Sigmoid colon (tissue), 7 donors: ENCODE measurements around the gene NLGN1. TPM values are rescaled to one million over a fixed set of nuclear protein-coding genes. Genes with fewer than 3 reads are reported as not detected.

Source experiments
- DNase-seq: peaks from one replicate; pipeline ENCODE4 v3.0.0-alpha.2; 2019
- H3K27ac ChIP-seq, 4 donors: fragments of 200-600 bp; sonication (generic); one replicate each; pipeline ENCODE4 v1.5.1; 2016 to 2019; ENCODE audit warnings: mild to moderate bottlenecking in 1 of 4
- H3K27me3 ChIP-seq, 3 donors: fragments of 200-600 bp; sonication (generic); one replicate each; pipeline ENCODE4 v1.5.1; 2019; ENCODE audit warnings: mild to moderate bottlenecking in 1 of 3
- H3K36me3 ChIP-seq, 4 donors: fragments of 200-600 bp; sonication (generic); one replicate each; pipeline ENCODE4 v1.5.1; 2016 to 2019
- H3K4me1 ChIP-seq, 4 donors: fragments of 200-600 bp; sonication (generic); one replicate each; pipeline ENCODE4 v1.5.1; 2017 to 2019
- H3K4me3 ChIP-seq, 4 donors: fragments of 200-600 bp; sonication (generic); one replicate each; pipeline ENCODE4 v1.5.1; 2017 to 2019; ENCODE audit warnings: mild to moderate bottlenecking in 2 of 4, moderate library complexity in 1 of 4
- H3K9me3 ChIP-seq, 4 donors: fragments of 200-600 bp in 3 of 4; sonication (generic) in 3 of 4; one replicate each; pipeline versions ENCODE4 v1.5.1 to v1.6.1; 2013 to 2019
- CTCF ChIP-seq, 4 experiments: fragments of 450-650 bp in 3 of 4; fragments of 200-600 bp in 1 of 4; IDR thresholded peaks; one replicate each; pipeline ENCODE4 v1.5.1; 2016 to 2019; ENCODE audit warnings: antibody characterized with exemption in 4 of 4, mild to moderate bottlenecking in 3 of 4, moderate library complexity in 2 of 4
- EP300 ChIP-seq, 4 donors: sonication (generic); formaldehyde crosslinking; IDR thresholded peaks; one replicate each; pipeline ENCODE4 v1.6.1; 2017; ENCODE audit warnings: antibody characterized with exemption in 4 of 4
- POLR2A ChIP-seq, 2 donors: fragments of 450-650 bp; IDR thresholded peaks; one replicate each; pipeline ENCODE4 v1.6.1; 2016; ENCODE audit warnings: antibody characterized with exemption in 2 of 2, mild to moderate bottlenecking in 2 of 2, moderate library complexity in 2 of 2
- POLR2AphosphoS5 ChIP-seq, 4 donors: sonication (generic); formaldehyde crosslinking; IDR thresholded peaks; one replicate each; pipeline ENCODE4 v1.6.1; 2017; ENCODE audit warnings: antibody characterized with exemption in 4 of 4
- WGBS, 2 donors: extraction: QIAGEN DNeasy Blood & Tissue Kit; methylation state at CpG; one replicate each; pipeline ENCODE4 v1.1.7; 2013; 5-methylcytosine and 5-hydroxymethylcytosine counted together
- intact Hi-C: fragments of 100-400 bp; cut with DNase I; formaldehyde crosslinking; loops from one replicate; pipeline ENCODE4 v1.15.1; 2023
- polyA plus RNA-seq, 3 donors: library from polyadenylated mRNA; stranded (reverse); fragments of 200-250 nt; gene quantifications; one replicate each; pipeline ENCODE4 v1.2.3, GENCODE V29; 2013
- total RNA-seq, 4 donors: library from RNA; depleted of rRNA; stranded (reverse); fragments of >200 nt; gene quantifications; one replicate each; pipeline ENCODE4 v1.1.0, GENCODE V29; 2016
- donor health status: healthy with polysubstance abuse.
- donor health status: Bipolar disorder and iron deficiency.
- donor health status: healthy.

The NLGN1 gene
- total and polyA plus RNA-seq, 7 donors, result under 0.01 to 33.5 (median 28.3) TPM; not detected in 1

- Histone ChIP-seq H3K27ac (no peak overlapping the region), H3K36me3 (no peaks in the 10 kb centered on the region), H3K9me3 (no peaks in the 10 kb centered on the region), H3K4me3 (no peak overlapping the region), H3K4me1 (no peaks in the 10 kb centered on the region), H3K27me3 (no peaks in the 10 kb centered on the region)
- intact Hi-C loops, result no loop called here
- no peak for DNase-seq
- TF ChIP-seq CTCF (IDR thresholded peaks at IDR 0.05) (no peak), EP300 (IDR thresholded peaks at IDR 0.05) (no peak), POLR2AphosphoS5 (IDR thresholded peaks at IDR 0.05) (no peak), POLR2A (IDR thresholded peaks at IDR 0.05) (no peak)
Measured at GRCh38 chr3:174061162-174061561, 663.6 kb downstream of the NLGN1 start.

- Histone ChIP-seq H3K4me1 (no peaks in the 10 kb centered on the region), H3K27me3 (no peaks in the 10 kb centered on the region), H3K9me3 (no peaks in the 10 kb centered on the region), H3K36me3 (no peaks in the 10 kb centered on the region), H3K27ac (no peak overlapping the region), H3K4me3 (no peak overlapping the region)
- intact Hi-C loops, result no loop called here
- WGBS, 2 donors, result 87 to 94% methylated on average over 1 of the region's 1 CpG
- no peak for DNase-seq
- TF ChIP-seq CTCF (IDR thresholded peaks at IDR 0.05), result no peak
- no peak for TF ChIP-seq POLR2AphosphoS5 (IDR thresholded peaks at IDR 0.05)
- no peak for TF ChIP-seq POLR2A (IDR thresholded peaks at IDR 0.05)
- TF ChIP-seq EP300 (IDR thresholded peaks at IDR 0.05), result no peak
Measured at GRCh38 chr3:174061731-174062130, 664.2 kb downstream of the NLGN1 start.

- no peaks in the 10 kb centered on the region for H3K36me3 ChIP-seq
- TF ChIP-seq EP300 (IDR thresholded peaks at IDR 0.05) (no peak), POLR2A (IDR thresholded peaks at IDR 0.05) (no peak), CTCF (IDR thresholded peaks at IDR 0.05) (no peak), POLR2AphosphoS5 (IDR thresholded peaks at IDR 0.05) (no peak)
- intact Hi-C loops, result no loop called here
Measured at GRCh38 chr3:174062923-174063322, 665.4 kb downstream of the NLGN1 start.

GRCh38 chr3:174068035-174068434 lies 670.5 kb downstream of the NLGN1 start:
- WGBS, 2 donors, result 82 to 85% methylated on average over 2 of the region's 2 CpGs
- no peaks in the 10 kb centered on the region for H3K9me3 ChIP-seq
- no peak overlapping the region for H3K4me3 ChIP-seq
- H3K4me1 ChIP-seq, result no peaks in the 10 kb centered on the region
- TF ChIP-seq CTCF (IDR thresholded peaks at IDR 0.05) (no peak), EP300 (IDR thresholded peaks at IDR 0.05) (no peak), POLR2AphosphoS5 (IDR thresholded peaks at IDR 0.05) (no peak), POLR2A (IDR thresholded peaks at IDR 0.05) (no peak)
- DNase-seq, result no peak
- H3K27me3 ChIP-seq, result no peaks in the 10 kb centered on the region
- H3K27ac ChIP-seq, result no peak overlapping the region
- intact Hi-C loops, result no loop called here
- H3K36me3 ChIP-seq, result no peaks in the 10 kb centered on the region

More at GRCh38 chr3:174062923-174063322, 665.4 kb downstream of the NLGN1 start:
- WGBS, 2 donors, result 76 to 81% methylated on average over 1 of the region's 1 CpG
- H3K27me3 ChIP-seq, result no peaks in the 10 kb centered on the region
- H3K9me3 ChIP-seq, result no peaks in the 10 kb centered on the region
- H3K4me1 ChIP-seq, result no peaks in the 10 kb centered on the region
- DNase-seq, result no peak
- H3K27ac ChIP-seq, result no peak overlapping the region
- no peak overlapping the region for H3K4me3 ChIP-seq

GRCh38 chr3:174072675-174073074 lies 675.1 kb downstream of the NLGN1 start:
- Histone ChIP-seq H3K27me3 (no peaks in the 10 kb centered on the region), H3K4me1 (no peaks in the 10 kb centered on the region), H3K4me3 (no peak overlapping the region), H3K27ac (no peak overlapping the region), H3K36me3 (no peaks in the 10 kb centered on the region), H3K9me3 (no peaks in the 10 kb centered on the region)
- intact Hi-C loops, result no loop called here
- no peak for DNase-seq
- no peak for TF ChIP-seq POLR2A (IDR thresholded peaks at IDR 0.05)
- TF ChIP-seq CTCF (IDR thresholded peaks at IDR 0.05), result no peak
- no peak for TF ChIP-seq EP300 (IDR thresholded peaks at IDR 0.05)
- no peak for TF ChIP-seq POLR2AphosphoS5 (IDR thresholded peaks at IDR 0.05)
- WGBS, 2 donors, result 8 to 24% methylated on average over 1 of the region's 1 CpG
